ENCODE results near the gene UBE2S. TPM values are rescaled to one million over a fixed set of nuclear protein-coding genes. Genes with fewer than 3 reads are reported as not detected.

Gene UBE2S
- total RNA-seq, 4 donors from 2014 or later, result 4.1 to 12.8 (median 8.6) TPM

GRCh38 chr19:55400281-55401087, 7.1 kb downstream of the UBE2S start:
- TF ChIP-seq, protein P1, sequence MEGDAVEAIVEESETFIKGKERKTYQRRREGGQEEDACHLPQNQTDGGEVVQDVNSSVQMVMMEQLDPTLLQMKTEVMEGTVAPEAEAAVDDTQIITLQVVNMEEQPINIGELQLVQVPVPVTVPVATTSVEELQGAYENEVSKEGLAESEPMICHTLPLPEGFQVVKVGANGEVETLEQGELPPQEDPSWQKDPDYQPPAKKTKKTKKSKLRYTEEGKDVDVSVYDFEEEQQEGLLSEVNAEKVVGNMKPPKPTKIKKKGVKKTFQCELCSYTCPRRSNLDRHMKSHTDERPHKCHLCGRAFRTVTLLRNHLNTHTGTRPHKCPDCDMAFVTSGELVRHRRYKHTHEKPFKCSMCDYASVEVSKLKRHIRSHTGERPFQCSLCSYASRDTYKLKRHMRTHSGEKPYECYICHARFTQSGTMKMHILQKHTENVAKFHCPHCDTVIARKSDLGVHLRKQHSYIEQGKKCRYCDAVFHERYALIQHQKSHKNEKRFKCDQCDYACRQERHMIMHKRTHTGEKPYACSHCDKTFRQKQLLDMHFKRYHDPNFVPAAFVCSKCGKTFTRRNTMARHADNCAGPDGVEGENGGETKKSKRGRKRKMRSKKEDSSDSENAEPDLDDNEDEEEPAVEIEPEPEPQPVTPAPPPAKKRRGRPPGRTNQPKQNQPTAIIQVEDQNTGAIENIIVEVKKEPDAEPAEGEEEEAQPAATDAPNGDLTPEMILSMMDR (IDR thresholded peaks at IDR 0.05; ENCODE audit: low read depth), result no peak

DNA sequence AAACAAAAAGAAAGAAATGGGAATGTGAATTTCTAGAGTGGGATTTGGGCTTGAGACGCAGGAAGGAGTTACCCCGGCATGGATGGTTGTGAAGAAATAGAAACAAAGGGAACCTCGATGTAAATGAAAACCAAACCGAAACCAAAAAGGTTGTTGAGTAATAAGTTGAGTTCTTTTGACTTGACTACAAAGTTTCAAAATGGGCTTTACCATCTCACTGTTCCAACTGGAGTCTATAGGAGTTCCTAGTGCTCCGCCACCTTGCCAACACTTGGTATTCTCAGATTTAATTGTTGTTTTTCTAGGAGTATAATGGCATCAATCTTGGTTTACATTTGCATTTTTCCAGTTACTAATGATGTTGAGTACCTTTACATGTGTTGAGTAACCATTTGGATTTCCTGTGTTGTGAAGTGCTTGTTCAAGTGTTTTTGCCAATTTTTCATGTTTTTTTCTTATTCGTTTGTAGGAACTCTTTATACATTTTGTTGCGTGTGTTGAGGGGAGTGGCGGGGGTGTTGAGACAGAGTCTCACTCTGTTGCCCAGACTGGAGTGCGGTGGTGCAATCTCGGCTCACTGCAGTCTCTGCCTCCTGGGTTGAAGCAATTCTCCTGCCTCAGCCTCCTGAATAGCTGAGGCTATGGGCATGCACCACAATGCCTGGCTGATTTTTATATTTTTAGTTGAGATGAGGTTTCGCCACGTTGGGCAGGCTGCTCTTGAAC, 9.2 kb downstream of the UBE2S start:
- TF ChIP-seq, protein P1 (IDR thresholded peaks at IDR 0.05; ENCODE audit: low read depth), result no peak

DNA sequence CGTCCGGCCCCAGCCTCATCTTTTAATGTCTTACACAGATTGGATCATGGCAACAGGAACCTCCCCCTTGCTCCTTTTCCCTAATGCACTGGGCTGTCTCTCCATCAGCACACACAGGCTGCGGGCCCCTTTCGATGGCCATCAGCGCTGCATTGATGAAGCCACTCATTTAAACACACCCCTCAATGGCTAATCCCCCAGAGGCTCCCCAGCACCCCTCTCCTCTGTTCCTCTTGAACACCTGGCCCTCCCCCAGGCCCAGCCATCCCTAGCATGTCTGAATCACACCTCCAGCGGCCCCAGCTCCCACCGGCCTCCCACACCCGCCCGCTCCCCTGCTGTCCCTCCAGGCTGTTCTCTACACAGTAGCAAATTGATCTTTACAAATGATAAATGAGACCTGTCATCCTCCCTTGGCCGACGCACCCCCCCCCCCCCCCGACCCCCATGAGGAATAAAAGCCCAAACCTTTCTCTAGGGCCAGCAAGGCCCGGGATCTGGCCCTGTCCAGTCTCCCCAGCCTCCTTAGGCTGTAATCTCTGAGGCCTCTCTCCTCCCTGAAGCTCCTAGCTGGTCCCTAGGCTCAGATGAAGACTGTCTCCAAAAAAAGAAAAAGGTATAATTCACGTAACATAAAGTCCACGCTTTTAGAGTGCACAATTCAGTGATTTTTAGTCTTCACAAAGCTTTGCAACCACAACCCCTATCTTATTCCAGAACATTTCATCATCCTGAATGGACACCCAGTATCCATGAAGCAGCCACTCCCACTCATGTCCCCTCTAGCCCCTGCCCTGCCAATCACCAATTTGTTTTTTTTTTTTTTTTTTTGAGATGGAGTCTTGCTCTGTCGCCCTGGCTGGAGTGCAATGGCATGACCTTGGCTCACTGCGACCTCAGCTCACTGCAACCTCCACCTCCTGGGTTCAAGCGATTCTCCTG, 14.5 kb downstream of the UBE2S start:
- TF ChIP-seq, protein P1 (IDR thresholded peaks at IDR 0.05; ENCODE audit: low read depth), result no peak

- TF ChIP-seq, protein P1 (IDR thresholded peaks at IDR 0.05; ENCODE audit: low read depth), result no peak
Measured at GRCh38 chr19:55391702-55392615, 15.6 kb downstream of the UBE2S start.

DNA sequence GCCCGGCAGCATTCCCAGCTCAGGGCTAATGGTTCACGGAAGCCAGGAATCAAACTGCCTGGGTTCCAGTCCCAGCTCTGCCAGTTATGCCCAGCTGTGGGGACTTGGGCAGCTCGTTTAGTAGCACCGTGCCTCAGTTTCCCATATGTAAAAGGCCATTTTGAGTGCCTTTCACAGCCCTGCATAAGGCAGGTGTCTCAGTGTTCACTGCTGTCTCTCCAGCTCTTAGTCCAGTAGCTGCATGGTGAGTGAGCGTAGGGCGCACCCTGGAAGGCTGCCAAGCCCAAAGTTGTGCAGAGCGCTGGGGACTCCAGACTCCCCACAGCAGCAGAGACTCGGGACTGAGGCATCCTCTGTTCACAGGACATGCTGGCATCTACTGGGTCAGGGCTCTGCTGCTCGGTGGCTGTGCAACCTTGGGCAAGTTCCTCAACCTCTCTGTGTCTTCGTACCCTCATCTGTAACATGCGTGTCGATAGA, 16.4 kb downstream of the UBE2S start:
- TF ChIP-seq, protein P1 (IDR thresholded peaks at IDR 0.05; ENCODE audit: low read depth), result no peak

DNA sequence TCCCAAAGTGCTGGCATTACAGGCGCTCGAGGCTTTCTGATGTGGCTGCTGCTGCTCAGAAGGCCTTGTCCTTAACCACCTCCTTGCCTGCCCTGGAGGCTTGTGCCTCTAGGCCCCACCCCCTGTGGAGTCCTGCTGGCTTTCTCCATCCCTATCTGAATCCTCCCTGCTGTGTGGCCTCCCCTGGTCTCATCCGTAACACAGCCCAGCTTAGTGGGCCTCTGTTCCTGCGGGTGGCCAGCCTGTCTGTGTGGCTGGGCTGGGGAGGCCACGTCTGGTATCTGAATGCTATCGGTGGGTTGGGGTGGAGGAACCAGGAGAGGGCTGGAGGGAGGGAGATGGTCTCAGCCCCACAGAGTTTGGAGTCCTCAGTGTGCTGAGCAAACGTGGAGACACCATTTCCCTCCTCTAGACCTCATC, 17.1 kb downstream of the UBE2S start:
- TF ChIP-seq, protein P1 (IDR thresholded peaks at IDR 0.05; ENCODE audit: low read depth), result no peak
